HCT116 (cell line): Measurements from ENCODE around the gene TLE6. TPM values are rescaled to one million over a fixed set of nuclear protein-coding genes. Genes with fewer than 3 reads are reported as not detected.

Source experiments
- ATAC-seq: fragments of 200-7000 bp; cut with Tn5 transposase; 2 replicates; pipeline ENCODE4 v1.9.1; 2020; ENCODE audit warnings: mild to moderate bottlenecking, moderate library complexity
- BruUV-seq: library from RNA; stranded (reverse); fragments of 400-500 nt; replicated peaks from 2 replicates; lab custom pipeline; 2021; lab: Mats Ljungman, UMichigan
- CTCF ChIA-PET: fragments of 300-600 bp; sonication (Branson Sonifier 250); formaldehyde crosslinking; loops from one replicate; lab custom pipeline; 2021; ENCODE audit warnings: antibody characterized with exemption; lab: Charles Lee
- POLR2A ChIA-PET: fragments of 300-600, 350-600 bp; sonication (Branson Sonifier 250); formaldehyde crosslinking; loops from one replicate; lab custom pipeline; 2021; ENCODE audit warnings: antibody characterized with exemption; lab: Charles Lee
- RAD21 ChIA-PET, 2 experiments: fragments of 300-600 bp; sonication (Branson Sonifier 250); formaldehyde crosslinking; loops; one replicate each; lab custom pipeline; 2023; ENCODE audit warnings: low total read pairs in 2 of 2; ENCODE audit not compliant: uncharacterized antibody in 2 of 2, unreplicated experiment in 2 of 2, low non-redundant PET in 1 of 2; lab: Charles Lee
- DNase-seq: peaks from one replicate; pipeline ENCODE4 v3.0.0-alpha.2; 2010; ENCODE audit warnings: low read depth, low spot score
- H2AFZ ChIP-seq: fragments of 200-600 bp; shearing (Covaris generic), sonication (generic); 2 replicates; pipeline ENCODE4 v1.6.1; 2017; ENCODE audit warnings: low read depth, mixed run types, mixed read lengths, antibody characterized with exemption, low read length; ENCODE audit not compliant: poor library complexity, severe bottlenecking
- H3K27ac ChIP-seq: 2 replicates; pipeline ENCODE4 v1.5.1; 2012; ENCODE audit warnings: low read depth, low read length
- H3K27me3 ChIP-seq: fragments of 200-600 bp; sonication (generic); 2 replicates; pipeline ENCODE4 v1.6.1; 2016; ENCODE audit warnings: mixed run types, low read length, mixed read lengths; ENCODE audit not compliant: insufficient read depth
- H3K36me3 ChIP-seq, 2 experiments: fragments of 200-500 bp in 1 of 2; fragments of 200-600 bp in 1 of 2; sonication (Bioruptor generic) in 1 of 2; sonication (generic) in 1 of 2; 2 replicates each; pipeline versions ENCODE4 v1.5.1 to v1.6.1; 2014 to 2016; ENCODE audit warnings: low read length in 2 of 2, inconsistent platforms in 1 of 2, mixed read lengths in 1 of 2, mixed run types in 1 of 2; ENCODE audit not compliant: insufficient read depth in 2 of 2, control insufficient read depth in 1 of 2
- H3K4me1 ChIP-seq, 2 experiments: fragments of 200-600 bp in 1 of 2; sonication (generic) in 1 of 2; 2 replicates each; pipeline versions ENCODE4 v1.5.1 to v1.6.1; 2012 to 2017; ENCODE audit warnings: low read length in 2 of 2, inconsistent platforms in 1 of 2, mild to moderate bottlenecking in 1 of 2, mixed read lengths in 1 of 2, mixed run types in 1 of 2, moderate library complexity in 1 of 2; ENCODE audit not compliant: insufficient read depth in 2 of 2, control insufficient read depth in 1 of 2
- H3K4me2 ChIP-seq: fragments of 200-600 bp; sonication (generic); 2 replicates; pipeline ENCODE4 v1.6.1; 2017; ENCODE audit warnings: mixed run types, low read length, mixed read lengths
- H3K4me3 ChIP-seq, 2 experiments: fragments of 200-600 bp in 1 of 2; sonication (generic) in 1 of 2; replicated peaks in 1 of 2; 2 replicates each; pipeline ENCODE4 v1.5.1; 2011 to 2016; ENCODE audit warnings: low read length in 2 of 2, control low read depth in 1 of 2, low read depth in 1 of 2, mild to moderate bottlenecking in 1 of 2, mixed read lengths in 1 of 2, mixed run types in 1 of 2
- H3K79me2 ChIP-seq: fragments of 200-600 bp; sonication (generic); 2 replicates; pipeline ENCODE4 v1.6.1; 2017; ENCODE audit warnings: mild to moderate bottlenecking, mixed run types, low read length, moderate library complexity, mixed read lengths; ENCODE audit not compliant: insufficient read depth
- H3K9ac ChIP-seq: fragments of 200-600 bp; sonication (generic); 2 replicates; pipeline ENCODE4 v1.6.1; 2016; ENCODE audit warnings: low read length, mixed read lengths
- H3K9me2 ChIP-seq: fragments of 200-600 bp; sonication (generic), shearing (Covaris generic); 2 replicates; pipeline ENCODE4 v1.6.1; 2017; ENCODE audit warnings: mixed run types, mild to moderate bottlenecking, moderate library complexity; ENCODE audit not compliant: insufficient read depth
- H3K9me3 ChIP-seq, 2 experiments: fragments of 200-500 bp in 1 of 2; fragments of 200-600 bp in 1 of 2; sonication (Bioruptor generic) in 1 of 2; sonication (generic) in 1 of 2; 2 replicates each; pipeline ENCODE4 v1.6.1; 2014 to 2017; ENCODE audit warnings: low read length in 2 of 2, mixed read lengths in 2 of 2, inconsistent platforms in 1 of 2, low read depth in 1 of 2, mild to moderate bottlenecking in 1 of 2, mixed run types in 1 of 2, moderate library complexity in 1 of 2; ENCODE audit not compliant: control insufficient read depth in 1 of 2, insufficient read depth in 1 of 2
- H4K20me1 ChIP-seq: fragments of 200-600 bp; sonication (generic), shearing (Covaris generic); 2 replicates; pipeline ENCODE4 v1.6.1; 2017; ENCODE audit warnings: mixed run types, mild to moderate bottlenecking, moderate library complexity; ENCODE audit not compliant: insufficient read depth
- ATF3 ChIP-seq: IDR thresholded peaks from 2 replicates; pipeline ENCODE4 v1.6.1; 2012
- CBX3 ChIP-seq: IDR thresholded peaks from 2 replicates; pipeline ENCODE4 v1.6.1; 2012; ENCODE audit warnings: low read depth
- CEBPB ChIP-seq: IDR thresholded peaks from 2 replicates; pipeline ENCODE4 v1.6.1; 2012; ENCODE audit warnings: low read depth
- CTCF ChIP-seq, 3 experiments: fragments of 200-600 bp in 1 of 3; sonication (generic) in 1 of 3; IDR thresholded peaks in 2 of 3; conservative IDR thresholded peaks in 1 of 3; 2 replicates each; pipeline ENCODE4 v1.5.1; 2012 to 2017; ENCODE audit warnings: low read depth in 2 of 3, low read length in 2 of 3, antibody characterized with exemption in 1 of 3, borderline replicate concordance in 1 of 3, control low read depth in 1 of 3, mild to moderate bottlenecking in 1 of 3, mixed read lengths in 1 of 3, mixed run types in 1 of 3, moderate library complexity in 1 of 3; ENCODE audit not compliant: insufficient read depth in 1 of 3
- EGR1 ChIP-seq: IDR thresholded peaks from 2 replicates; pipeline ENCODE4 v1.6.1; 2012; ENCODE audit warnings: low read depth
- ELF1 ChIP-seq: IDR thresholded peaks from 2 replicates; pipeline ENCODE4 v1.6.1; 2012; ENCODE audit warnings: low read depth, borderline replicate concordance
- EZH2 ChIP-seq: fragments of 200-600 bp; sonication (generic); IDR thresholded peaks from 2 replicates; pipeline ENCODE4 v1.6.1; 2017; ENCODE audit warnings: antibody characterized with exemption, mixed run types
- EZH2phosphoT487 ChIP-seq: fragments of 200-600 bp; IDR thresholded peaks from 2 replicates; pipeline ENCODE4 v1.6.1; 2018; ENCODE audit warnings: antibody characterized with exemption, borderline replicate concordance
- JUND ChIP-seq: IDR thresholded peaks from 2 replicates; pipeline ENCODE4 v1.6.1; 2012
- POLR2A ChIP-seq: IDR thresholded peaks from 2 replicates; pipeline ENCODE4 v1.7.0; 2011; ENCODE audit warnings: borderline replicate concordance; ENCODE audit not compliant: insufficient read depth, insufficient read length; ENCODE audit errors: extremely low read depth
- RAD21 ChIP-seq: IDR thresholded peaks from 2 replicates; pipeline ENCODE4 v1.6.1; 2012; ENCODE audit warnings: low read depth, mild to moderate bottlenecking
- SIN3A ChIP-seq: IDR thresholded peaks from 2 replicates; pipeline ENCODE4 v1.6.1; 2012; ENCODE audit warnings: low read depth
- SRF ChIP-seq: IDR thresholded peaks from 2 replicates; pipeline ENCODE4 v1.6.1; 2012; ENCODE audit warnings: low read depth
- TCF7L2 ChIP-seq: IDR thresholded peaks from 2 replicates; pipeline ENCODE4 v1.7.0; 2011; ENCODE audit warnings: borderline replicate concordance, inconsistent platforms; ENCODE audit not compliant: insufficient read depth, insufficient read length; ENCODE audit errors: extremely low read depth
- ZNF274 ChIP-seq: fragments of 200-500 bp; sonication (Bioruptor generic); IDR thresholded peaks from 2 replicates; pipeline ENCODE4 v1.6.1; 2014; ENCODE audit warnings: mild to moderate bottlenecking, low read depth, low read length, inconsistent platforms
- intact Hi-C: fragments of 100-400 bp; cut with micrococcal nuclease; formaldehyde crosslinking; loops from 2 replicates; pipeline ENCODE4 v1.10.0; 2022
- total RNA-seq: library from RNA; stranded (reverse); gene quantifications from one replicate; pipeline ENCODE4 v1.2.1, GENCODE V29; 2021; ENCODE audit not compliant: unreplicated experiment

Gene TLE6
- total RNA-seq, 1 experiment from 2014 or later: 10.9 TPM

- peak overlapping the region; percentile 70 for H3K27ac ChIP-seq
- ChIA-PET POLR2A (interaction anchor here (0.6 to 1.9 kb wide), 8 partner anchors 49 to 335 kb away, joined by 3 to 9 read pairs (median 4); partner anchors contain the start of gene ZNF57), CTCF (interaction anchor here (0.7 to 2.9 kb wide), 23 partner anchors 10 to 535 kb away, joined by 3 to 34 read pairs (median 9); partner anchors contain the start of genes TLE6, ZNF555 and ZNF57), RAD21 (interaction anchor here (0.5 to 1.0 kb wide), 6 partner anchors 13 to 326 kb away, joined by 3 to 5 read pairs (median 4); partner anchors contain the start of genes GNG7 (in 1 of the 2) and TLE6 (in 1 of the 2))
- peak; percentile 21 for ATAC-seq
- no peaks in the 10 kb centered on the region for H4K20me1 ChIP-seq
- no peaks in the 10 kb centered on the region for H3K9me2 ChIP-seq
- TF ChIP-seq CEBPB (no peak), RAD21 (no peak), CTCF (IDR thresholded peaks at IDR 0.05 in 2 of 3, conservative IDR thresholded peaks at IDR 0.05 in 1 of 3; ENCODE audit: borderline replicate concordance in 1 of 3, insufficient read depth in 1 of 3, low read depth in 2 of 3, low read length in 2 of 3) (no peak), ZNF274 (no peak), EZH2phosphoT487 (no peak), CBX3 (no peak), POLR2A (no peak), SRF (no peak), EZH2 (no peak), SIN3A (no peak), ELF1 (no peak), ATF3 (no peak), TCF7L2 (no peak), JUND (no peak), EGR1 (no peak)
- H3K9ac ChIP-seq: peak overlapping the region; percentile 83
- H2AFZ ChIP-seq: no peak overlapping the region
- peak overlapping the region; percentile 88 for H3K4me2 ChIP-seq
- H3K9me3 ChIP-seq: no peaks in the 10 kb centered on the region
- no peaks in the 10 kb centered on the region for H3K36me3 ChIP-seq
- DNase-seq: no peak
- peak overlapping the region; percentile 90 to 91 for H3K4me3 ChIP-seq
- intact Hi-C loops: loop anchor here (5.0 kb wide), 1 partner anchor 327 kb away; no protein-coding TSS in a partner anchor
- peaks cover 17% of the 10 kb centered on the region for H3K79me2 ChIP-seq
- no peaks in the 10 kb centered on the region for H3K27me3 ChIP-seq
- BruUV-seq: TSS peak; percentile 77
- peaks cover 12 to 31% of the 10 kb centered on the region in 2 experiments; a peak in 3 of 4 replicates for H3K4me1 ChIP-seq
Observed at GRCh38 chr19:2949939-2950285, 27.5 kb upstream of the TLE6 start.
